ENCODE measurements around the gene TEX51.

- TF ChIP-seq CTCF (conservative IDR thresholded peaks at IDR 0.05; ENCODE audit: low read length) (no peak), EZH2phosphoT487 (IDR thresholded peaks at IDR 0.05; ENCODE audit: borderline replicate concordance) (no peak)
Measured at GRCh38 chr2:126940331-126940730, 41.6 kb downstream of the TEX51 start.
